Activated gamma-delta T cell treated with anti-CD3 and anti-CD28 coated beads, Interleukin-2, amount 50 U/mL, for 16 hours (primary cell): ENCODE results near the gene PARD6G.
"Not testable (repeated sequence)": the region's sequence is repeated elsewhere in the genome, so short reads cannot be mapped to it uniquely, and the experiment has no call there.

ENCODE experiments used
- DNase-seq: peaks from one replicate; pipeline ENCODE4 v3.0.0-alpha.2; 2020; ENCODE audit warnings: low read depth

PARD6G gene

GRCh38 chr18:80170395-80171053 is 76.8 kb downstream of the PARD6G start:
- no peak for DNase-seq

GRCh38 chr18:80169607-80170006 is 77.7 kb downstream of the PARD6G start:
- no peak for DNase-seq

DNA sequence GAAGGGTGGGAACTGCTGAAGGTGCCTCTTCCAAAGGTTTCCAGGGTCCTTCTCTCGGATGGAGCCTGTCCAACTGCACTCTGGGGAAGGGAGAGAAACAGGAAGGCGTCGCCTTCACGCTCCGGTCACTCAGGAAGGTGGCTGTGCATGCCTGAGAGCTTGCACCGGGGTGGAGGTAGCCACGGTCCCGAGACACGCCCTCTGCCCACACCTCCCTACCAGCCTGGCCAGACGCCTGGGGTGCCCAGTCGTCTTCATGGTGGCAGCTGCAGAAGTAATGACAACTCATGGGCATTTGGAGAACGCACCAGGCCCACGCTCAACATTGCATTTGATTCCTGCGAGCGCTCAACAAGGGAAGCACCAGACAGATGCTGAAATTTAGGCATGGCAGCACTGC is 78.3 kb downstream of the PARD6G start:
- no peak for DNase-seq

DNA sequence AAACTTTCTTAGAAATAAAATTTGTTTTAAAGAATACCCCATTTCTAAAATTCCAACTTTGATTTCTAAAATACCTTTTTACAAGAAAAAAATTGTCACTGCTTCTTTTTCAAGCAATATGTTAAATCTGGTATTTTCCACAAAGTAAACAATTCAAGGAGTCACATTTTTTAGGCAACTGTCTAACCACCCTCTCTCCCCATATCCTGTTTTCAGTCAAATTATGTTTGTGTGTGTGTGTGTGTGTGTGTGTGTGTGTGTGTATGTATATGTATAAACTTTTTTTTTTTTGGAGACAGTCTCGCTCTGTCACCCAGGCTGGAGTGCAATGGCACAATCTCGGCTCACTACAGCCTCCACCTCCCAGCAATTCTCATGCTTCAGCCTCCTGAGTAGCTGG is 79.0 kb downstream of the PARD6G start:
- no peak for DNase-seq

- no peak for DNase-seq
Observed at GRCh38 chr18:80167931-80168330, 79.4 kb downstream of the PARD6G start.

DNA sequence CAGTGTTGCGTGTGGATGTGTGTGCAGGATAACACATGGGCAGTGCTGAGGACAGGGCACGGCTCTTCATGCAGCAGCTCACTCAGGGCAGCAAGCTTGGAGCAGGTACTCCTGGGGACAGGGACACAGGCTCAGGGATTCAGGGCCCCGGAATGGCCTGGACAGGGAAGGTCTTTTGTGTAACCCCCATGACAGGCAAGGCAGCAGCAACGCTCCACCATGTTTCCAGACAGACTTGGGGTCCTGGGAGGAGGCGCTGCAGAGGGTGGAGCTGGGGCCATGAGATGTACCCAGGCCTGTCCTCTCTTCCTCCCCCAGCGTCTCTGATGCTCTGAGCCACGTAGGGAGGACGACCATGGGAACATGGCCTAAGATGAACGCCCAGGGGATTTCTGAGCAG is 80.0 kb downstream of the PARD6G start:
- DNase-seq: no peak

DNA sequence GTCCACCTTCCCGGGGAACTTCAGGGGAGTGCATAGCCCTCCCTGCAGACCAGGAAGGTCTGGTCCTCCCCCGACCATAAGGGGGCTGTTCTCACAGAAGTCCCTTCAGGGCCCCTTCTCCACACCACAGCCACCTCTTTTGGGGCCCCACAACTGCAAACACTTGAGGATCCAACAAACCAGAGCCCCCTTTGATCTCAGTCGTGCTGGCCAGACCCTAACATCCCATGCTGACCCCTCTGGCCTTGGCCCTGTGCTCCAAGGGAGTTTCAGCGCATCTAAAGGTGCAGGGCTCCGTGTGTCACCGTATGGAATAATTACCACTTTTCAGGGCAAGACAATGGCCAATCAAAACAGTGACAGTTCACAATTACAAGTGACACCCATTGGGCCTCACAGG is 80.6 kb downstream of the PARD6G start:
- no peak for DNase-seq

- no peak for DNase-seq
Observed at GRCh38 chr18:80166240-80166639, 81.1 kb downstream of the PARD6G start.

DNA sequence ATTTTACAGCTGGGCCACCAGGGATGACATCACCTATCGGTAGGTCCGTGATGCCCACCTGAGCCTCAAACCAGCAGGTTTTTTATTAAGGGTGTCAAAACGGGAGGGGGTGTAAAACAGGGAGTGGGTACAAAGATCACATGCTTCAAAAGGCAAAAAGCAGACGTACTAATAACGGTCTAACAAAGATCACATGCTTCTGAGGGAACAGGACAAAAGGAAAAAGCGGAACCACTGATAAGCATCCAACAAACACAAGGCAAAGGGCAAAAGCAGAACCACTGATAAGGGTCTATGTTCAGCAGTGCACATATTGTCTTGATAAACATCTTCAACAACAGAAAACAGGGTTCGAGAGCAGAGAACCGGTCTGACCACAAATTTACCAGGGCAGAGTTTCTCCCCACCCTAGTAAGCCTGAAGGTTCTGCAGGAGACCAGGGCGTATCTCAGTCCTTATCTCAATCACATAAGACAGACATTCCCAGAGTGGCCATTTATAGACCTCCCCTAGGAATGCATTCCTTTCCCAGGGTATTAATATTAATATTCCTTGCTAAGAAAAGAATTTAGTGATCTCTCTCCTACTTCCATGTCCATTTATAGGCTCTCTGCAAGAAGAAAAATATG is 82.5 kb downstream of the PARD6G start:
- not testable (repeated sequence) for DNase-seq

DNA sequence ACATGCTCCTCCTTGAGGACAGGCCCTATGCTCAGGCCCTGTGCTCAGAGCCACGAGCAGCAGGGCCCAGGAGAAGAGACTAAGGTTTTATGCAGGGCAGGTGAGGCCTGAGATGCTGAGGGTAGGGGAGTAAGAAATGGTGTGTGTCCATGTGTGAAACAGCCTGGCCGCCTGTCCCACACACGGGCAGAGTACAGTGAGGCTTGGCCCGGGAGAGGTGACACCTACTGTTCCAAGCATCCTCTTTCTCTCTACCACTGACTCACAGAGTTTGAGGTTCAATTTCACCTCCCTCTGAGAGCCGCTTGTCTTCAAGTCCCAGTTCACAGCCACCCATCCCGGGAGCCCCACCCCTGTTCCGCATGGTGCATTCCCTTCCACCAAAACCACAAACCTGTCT is 84.1 kb downstream of the PARD6G start:
- DNase-seq: no peak

DNA sequence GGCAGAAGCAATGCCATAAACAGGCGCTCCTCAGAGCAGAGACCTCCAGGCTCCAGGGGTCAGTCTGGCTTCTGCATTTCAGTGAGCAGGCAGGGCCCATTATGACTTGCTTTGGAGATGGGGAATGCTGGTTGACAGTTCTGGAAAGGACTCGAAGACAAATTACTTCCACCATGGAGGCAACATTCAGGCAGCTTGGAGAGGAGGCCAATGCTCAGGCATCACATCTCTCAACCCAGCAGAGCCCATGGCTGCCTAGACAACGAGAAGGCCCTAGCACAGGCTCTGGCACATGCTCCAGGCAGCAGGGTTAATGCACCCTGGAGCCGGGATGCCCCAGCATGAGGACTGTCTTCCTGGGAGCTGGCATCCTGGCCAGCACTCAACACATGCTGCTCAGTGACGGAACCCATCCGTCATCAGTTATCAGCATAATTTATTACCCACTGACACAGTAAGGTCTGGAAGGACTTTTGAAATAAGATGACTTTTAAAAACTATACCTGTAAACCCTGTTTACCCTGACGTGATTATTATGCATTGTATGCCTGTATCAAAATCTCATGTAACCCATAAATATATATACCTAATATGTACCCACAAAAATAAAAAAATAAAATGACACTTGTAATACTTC is 85.4 kb downstream of the PARD6G start:
- no peak for DNase-seq

DNA sequence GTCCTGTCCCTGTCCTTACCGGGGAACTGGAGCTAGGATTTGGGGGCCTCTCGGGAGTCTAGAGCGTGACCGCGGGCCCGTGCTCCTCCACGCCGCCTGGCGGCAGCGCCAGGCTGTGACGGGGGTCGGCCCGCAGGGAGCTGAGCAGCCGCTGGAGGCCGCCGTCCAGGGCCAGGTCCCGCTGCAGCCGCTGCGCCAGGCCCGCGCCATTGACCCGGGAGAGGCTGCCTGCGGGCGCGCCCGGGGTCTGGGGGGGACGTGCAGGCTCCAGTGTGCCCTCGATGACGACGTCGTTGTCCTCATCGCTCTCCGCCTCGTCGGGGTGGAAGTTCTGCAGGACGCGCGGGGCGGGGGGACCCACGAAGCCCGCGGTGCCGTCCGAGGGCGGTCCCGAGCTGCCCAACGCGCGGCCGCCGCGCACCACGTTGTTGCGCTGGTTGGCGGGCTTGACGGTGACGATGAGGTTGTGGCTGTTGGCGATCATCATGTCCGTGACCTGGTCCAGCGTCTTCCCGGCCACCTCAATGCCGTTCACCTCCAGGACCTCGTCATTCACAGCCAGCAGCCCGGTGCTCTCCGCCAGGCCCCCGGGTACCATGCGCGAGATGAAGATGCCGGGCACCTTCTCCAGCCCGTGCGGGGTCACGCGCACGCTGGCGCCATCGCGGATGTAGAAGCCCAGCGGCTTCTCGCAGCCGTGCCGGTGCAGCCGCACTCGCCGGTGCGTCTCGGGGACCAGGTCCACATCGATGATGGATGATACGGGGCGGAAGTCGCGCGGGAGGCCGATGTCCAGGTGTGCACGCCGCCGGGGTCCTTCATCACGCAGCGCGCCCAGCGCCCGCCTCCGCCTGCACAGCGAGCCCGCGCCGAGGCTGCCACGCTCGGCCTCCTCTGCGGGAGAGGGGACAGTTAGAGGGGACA is 87.3 kb downstream of the PARD6G start:
- no peak for DNase-seq

DNA sequence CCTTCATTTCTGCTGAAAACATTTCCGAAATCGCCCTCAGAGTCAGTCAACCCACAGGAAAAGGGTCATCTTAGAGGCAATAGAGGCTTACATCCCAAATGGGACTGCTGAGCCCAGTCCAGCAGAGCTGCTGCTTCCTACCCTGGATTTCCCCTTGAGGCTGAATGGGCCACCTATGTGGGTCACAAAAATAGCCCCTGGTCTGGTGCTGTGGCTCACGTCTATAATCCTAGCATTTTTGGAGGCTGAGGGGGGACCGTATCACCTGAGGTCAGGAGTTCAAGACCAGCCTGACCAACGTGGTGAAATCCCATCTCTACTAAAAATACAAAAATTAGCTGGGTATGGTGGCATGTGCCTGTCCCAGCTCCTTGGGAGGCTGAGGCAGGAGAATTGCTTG is 88.9 kb downstream of the PARD6G start:
- no peak for DNase-seq

- peak; percentile 65 for DNase-seq
Observed at GRCh38 chr18:80157708-80158343, 89.5 kb downstream of the PARD6G start.

GRCh38 chr18:80154293-80154692 is 93.0 kb downstream of the PARD6G start:
- DNase-seq: no peak

DNA sequence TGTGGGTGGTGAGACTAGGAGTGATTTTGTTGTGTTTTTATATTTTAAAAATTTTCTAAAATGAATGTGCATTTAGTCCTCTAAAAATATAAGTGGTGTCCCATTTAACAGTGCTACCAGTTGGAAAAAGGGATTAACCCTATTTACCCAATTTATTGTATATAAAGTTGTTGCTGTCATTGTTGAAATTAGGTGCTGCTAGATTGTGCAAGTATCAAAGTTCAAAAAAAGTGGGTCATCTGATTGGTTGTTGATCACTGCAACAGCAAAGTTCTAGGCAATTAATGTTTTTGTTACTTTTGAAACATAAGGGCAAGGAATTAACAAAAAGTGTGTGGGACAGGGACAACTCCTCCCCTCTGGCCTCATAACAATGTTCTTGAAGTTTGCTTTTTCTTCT is 97.6 kb downstream of the PARD6G start:
- no peak for DNase-seq

DNA sequence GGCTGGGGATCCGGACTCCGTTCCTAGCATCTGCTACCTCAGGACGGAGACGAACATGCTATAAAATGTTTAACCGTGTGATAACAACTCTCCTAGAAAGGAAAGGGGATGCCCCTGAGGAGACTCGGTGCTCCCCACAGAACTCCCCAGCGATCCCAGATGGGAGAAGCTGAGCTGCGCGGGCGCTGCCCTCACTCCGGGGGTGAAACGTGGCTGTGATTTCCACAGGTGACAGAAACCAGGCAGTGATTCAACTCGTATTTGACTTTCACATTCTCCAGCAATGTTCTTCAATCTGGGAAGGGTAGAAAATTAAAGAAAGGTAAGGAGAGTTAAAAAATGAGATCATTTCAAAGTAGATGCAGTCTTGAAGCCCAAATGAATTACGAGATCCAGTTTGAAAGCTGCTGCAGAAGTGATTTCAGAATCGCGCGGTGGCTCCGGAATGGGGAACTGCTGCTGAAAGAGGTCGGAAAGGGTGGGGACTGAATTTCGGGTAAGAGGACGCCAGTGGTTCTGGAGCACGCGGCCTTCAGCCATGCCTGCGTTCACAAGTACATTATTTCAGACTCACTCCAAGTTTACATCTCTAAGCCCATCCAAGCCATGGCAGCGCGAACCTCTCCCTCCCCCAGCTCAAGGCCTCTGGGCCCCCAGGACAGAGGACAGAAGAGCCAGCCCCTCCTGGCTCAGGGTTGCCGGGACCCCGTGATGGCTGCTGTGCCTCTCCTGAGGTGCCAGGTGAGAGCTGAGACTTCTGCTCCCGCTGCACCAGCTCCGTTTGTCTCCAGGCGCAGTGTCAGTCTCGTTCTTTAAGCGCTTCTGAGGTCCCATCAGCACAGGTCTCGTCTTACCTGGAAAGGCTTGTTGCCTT is 98.8 kb downstream of the PARD6G start:
- DNase-seq: no peak

- peak; percentile 51 for DNase-seq
Observed at GRCh38 chr18:80147418-80148325, 99.6 kb downstream of the PARD6G start.

- no peak for DNase-seq
Observed at GRCh38 chr18:80147037-80147417, 100.3 kb downstream of the PARD6G start.

GRCh38 chr18:80145196-80145804 is 102.0 kb downstream of the PARD6G start:
- DNase-seq: no peak
